T-helper 9 cell (primary cell): Measurements from ENCODE around the gene IGFBP1.
"Not testable (repeated sequence)": the region's sequence is repeated elsewhere in the genome, so short reads cannot be mapped to it uniquely, and the experiment has no call there.

Experiments used
- DNase-seq: peaks from one replicate; pipeline ENCODE4 v3.0.0-alpha.2; 2020
- total RNA-seq, 2 donors: gene quantifications; one replicate each; lab custom pipeline; 2026; lab: John Stamatoyannopoulos, UW

The IGFBP1 gene
- 0 reads per million in 2 donors for total RNA-seq

DNA sequence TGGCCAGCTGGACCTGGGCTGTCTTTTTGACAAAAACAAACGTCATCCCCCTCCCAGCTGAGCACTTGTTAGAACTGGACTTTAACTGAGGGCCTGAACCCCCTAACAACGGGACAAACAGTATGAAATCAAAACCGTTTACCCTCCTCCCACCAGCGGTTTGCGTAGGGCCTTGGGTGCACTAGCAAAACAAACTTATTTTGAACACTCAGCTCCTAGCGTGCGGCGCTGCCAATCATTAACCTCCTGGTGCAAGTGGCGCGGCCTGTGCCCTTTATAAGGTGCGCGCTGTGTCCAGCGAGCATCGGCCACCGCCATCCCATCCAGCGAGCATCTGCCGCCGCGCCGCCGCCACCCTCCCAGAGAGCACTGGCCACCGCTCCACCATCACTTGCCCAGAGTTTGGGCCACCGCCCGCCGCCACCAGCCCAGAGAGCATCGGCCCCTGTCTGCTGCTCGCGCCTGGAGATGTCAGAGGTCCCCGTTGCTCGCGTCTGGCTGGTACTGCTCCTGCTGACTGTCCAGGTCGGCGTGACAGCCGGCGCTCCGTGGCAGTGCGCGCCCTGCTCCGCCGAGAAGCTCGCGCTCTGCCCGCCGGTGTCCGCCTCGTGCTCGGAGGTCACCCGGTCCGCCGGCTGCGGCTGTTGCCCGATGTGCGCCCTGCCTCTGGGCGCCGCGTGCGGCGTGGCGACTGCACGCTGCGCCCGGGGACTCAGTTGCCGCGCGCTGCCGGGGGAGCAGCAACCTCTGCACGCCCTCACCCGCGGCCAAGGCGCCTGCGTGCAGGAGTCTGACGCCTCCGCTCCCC lies at the start of gene IGFBP1:
TSS of gene IGFBP1 (plus strand) at position 304 of the 808 bp plus-strand sequence. CDS start at position 469, 165 bp downstream.
- no peak for DNase-seq

DNA sequence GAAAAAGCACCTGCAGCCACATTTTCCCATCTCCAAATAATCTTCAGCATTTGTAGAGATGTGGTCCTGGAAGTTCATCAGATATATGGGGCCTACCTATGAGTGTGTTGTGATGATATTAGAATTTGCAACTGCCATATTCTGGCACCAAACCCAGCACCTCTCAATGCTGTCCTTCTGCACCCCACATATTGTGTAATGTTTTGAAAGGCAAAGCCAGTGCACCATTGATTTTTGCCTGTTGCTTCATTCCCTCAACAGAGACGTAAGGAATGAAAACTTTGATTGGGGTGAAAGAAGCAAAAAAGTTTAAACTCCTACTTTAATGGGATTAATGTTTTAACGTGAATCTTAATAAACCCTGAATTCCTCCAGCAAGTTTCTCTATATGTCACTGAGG lies 49.4 kb upstream of the IGFBP1 start:
- not testable (repeated sequence) for DNase-seq

DNA sequence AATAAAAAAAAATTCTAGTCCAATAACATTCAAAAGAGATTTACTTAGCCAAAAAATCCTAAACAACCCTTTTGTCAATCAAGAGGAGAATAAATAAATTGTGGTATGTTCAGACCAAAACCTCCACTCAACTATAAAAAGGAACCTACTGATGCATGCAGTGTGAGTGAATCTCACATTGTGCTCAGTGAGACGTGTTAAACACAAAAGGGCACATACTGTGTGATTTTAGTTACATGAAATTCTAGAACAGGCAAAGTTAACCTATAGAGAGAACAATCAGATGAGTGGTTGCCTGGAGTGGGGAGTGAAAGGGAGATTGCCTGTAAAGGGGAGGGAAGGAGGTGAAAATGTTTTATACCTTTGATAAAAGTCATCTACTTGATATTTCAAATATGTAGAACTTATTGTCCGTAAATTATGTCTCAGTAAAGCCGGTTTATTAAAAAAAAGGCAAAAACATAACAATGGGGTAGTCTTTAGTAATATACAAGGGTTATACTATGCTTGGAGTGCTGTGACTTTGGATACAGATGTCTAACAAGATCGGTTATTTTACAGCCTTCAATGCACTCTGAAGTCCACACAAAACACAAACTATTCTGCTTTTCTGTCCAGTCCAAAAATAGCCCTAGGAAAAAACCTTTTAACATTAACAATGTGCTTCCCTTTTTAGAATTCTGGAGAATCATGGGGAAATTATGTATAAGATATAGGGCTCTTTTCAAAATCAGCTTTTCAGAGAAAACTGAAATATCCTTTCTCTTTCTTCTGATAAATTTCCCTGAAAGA lies 46.2 kb upstream of the IGFBP1 start:
- not testable (repeated sequence) for DNase-seq

DNA sequence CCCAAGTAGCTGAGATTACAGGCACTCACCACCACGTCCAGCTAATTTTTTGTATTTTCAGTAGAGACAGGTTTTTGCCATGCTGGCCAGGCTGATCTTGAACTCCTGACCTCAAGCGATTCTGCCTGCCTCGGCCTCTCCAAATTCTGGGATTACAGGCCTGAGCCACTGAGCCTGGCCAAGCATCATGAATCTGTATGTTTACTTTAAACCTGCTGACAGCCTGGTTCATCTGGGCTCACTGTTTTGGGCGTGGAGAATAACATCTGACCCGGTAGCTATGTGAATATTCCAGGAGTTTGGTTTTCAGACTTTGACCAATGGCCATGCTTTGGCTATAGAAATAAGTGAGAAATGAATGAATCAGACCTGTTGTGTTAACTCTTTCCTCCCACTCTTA lies 41.8 kb upstream of the IGFBP1 start:
- not testable (repeated sequence) for DNase-seq

DNA sequence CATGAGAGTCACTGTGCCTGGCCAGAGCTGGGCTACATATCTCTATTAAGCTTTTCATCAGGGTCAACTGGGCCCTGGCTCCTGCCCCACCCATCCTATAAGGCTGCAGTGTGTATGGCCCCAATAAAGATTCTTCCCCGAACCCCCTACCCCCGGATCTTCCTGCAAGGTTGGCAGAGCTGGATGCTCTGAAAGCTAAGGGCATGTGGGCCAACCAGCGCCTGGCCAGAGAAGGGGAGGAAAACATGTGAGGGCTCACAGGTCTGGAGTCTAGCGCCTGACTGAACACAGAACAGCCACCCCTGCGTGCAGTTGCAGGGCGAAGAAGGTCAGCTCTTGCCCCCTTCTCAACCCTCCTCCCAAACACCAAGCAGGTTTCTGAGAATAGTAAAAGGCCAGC lies 39.6 kb upstream of the IGFBP1 start:
- not testable (repeated sequence) for DNase-seq

DNA sequence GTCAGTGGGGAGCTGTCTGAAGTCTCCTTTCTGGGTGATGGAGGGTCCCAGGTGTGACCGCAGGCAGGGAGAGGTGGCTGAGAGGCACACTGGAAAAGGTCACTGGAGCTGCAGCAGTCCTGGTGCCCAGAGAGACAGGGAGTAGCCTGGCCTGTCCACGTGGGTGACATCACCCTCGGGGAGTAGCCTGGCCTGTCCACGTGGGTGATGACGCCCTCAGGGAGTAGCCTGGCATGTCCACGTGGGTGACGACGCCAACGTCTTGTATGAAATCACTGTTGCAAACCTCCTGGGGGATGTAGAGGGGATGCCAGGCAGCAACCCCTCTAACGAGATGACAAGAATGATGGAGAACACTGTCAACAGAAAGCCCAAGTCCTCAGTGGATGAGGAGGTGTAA lies 35.3 kb upstream of the IGFBP1 start:
- not testable (repeated sequence) for DNase-seq

DNA sequence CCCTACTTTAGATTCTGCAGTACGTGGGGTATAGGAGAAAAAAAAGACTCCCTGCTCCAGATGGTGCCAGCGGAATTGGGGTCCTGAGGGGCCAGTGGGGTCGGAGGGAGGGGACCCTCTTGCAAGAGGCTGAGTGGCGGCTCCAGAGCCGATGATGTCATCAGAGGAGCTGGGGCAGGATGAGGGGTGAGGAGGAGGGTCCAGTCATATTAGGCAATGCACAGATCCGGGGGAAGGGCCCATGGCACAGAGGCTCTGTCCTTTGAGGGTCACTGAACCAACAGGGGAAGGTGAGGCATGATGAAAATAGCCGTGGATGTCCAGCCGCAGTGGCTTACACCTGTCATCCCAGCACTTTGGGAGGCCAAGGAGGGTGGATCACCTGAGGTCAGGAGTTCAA lies 34.8 kb upstream of the IGFBP1 start:
- DNase-seq, result not testable (repeated sequence)

DNA sequence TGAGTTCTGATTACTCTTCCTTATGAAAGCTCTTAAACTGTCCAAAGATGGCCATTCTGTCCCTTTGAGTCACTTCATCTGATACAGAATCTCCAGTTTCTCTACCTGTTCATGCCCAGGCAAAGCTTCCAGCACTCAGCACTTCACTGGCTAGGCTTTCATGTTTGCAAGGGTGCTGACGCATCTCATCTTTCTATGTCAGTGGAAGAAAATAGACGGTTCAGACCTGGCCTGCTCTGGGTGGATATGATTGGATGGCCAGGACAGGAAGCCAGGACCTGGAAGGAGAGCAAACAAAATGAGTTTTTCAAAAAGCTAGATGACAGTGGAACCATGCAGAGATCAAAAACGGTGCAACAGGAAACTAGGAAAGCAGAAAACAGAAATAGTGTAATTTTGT lies 32.6 kb upstream of the IGFBP1 start:
- DNase-seq, result not testable (repeated sequence)

DNA sequence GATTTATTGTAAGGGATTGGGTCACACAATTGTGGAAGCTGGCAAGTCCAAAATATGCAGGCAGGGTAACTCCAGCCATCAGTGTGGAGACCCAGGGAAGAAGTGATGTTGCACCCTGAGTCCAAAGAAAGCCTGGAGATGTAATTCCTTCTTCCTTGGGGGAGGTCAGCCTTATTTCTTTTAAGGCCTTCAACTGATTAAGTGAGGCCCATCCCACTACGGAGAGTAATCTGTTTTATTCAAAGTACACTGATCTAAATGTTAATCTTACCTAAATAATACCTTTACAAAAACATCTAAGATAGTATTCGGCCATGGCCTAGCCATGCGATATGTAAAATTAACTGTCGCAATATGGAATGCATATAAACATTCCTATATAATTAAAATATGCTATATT lies 31.4 kb upstream of the IGFBP1 start:
- not testable (repeated sequence) for DNase-seq

DNA sequence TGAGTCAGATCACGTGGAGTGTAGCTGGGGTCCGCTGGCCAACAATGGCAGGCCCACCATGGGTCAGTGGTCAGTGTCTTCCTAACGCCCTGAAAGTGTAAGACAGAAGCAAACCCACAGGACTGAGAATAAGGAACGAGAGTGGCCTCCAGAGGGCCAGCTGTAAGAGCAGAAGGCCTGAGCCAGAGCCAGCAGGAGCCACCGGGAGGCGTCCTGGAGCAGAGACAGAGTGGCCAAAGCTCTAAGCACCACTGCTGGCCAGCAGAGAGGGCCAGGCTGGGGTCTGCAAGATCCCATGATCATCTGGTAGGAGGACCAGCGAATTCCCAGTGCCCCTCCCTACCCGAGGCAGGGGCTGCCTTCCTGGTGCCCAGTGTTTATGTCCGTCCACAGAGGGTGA lies 24.6 kb upstream of the IGFBP1 start:
- DNase-seq, result no peak

DNA sequence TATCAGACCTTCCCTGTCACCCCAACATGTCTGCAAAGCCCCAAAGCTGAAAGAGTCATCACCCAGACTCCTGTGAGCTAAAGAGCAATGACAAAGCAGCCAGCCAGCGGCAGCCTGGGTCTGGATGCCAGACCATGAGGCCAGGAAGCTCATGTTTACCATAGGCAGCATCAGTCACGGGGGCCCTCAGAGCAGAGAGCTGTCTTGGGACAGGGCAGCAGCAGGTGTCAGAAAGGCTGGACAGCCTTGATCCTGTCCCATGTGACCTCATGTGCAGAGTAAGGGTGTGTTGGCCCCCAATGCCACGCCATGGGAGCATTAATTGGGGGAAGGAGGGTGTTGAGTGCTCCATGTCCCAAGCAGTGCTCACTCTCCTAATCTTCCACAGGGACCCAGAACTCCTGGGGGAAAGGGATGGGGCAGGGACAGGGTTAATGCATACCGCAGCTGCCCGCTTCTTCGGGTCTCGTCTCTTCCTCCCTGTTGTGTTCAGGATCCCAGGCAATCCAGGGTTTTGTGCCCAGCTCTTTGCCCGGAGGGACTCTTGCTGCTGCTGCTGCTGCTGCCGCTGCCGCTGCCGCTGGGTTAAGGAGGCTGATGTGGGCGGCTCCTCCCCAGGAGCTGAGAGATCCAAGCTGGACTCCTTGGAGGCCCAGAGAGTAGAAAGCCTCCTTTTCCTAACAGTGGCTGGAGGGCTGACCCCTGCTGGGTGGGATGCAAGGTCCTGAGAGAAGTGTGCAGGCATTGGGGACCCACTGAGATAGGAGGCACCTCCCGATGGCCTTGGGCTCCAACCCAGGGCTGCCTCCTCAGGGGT lies 22.5 kb upstream of the IGFBP1 start:
- DNase-seq, result no peak

DNA sequence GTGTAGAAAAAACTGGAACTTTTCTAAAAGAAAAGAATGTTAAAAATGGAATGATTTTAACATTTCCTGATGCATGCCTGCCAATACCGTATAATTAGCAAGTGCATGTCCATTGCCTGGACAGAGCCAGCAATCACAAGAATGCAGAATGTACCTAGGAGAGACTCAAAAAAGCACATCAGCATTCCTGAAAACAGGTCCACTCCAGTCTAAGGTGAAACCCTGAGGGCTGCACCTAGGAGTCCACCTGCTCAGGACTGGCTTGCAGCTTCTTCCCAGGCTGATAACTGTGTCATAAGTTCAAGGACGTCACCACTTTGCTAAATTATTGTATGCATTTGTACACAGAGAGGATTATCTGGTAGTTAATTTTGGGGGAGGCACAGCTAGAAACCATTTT lies 20.8 kb upstream of the IGFBP1 start:
- DNase-seq, result no peak

DNA sequence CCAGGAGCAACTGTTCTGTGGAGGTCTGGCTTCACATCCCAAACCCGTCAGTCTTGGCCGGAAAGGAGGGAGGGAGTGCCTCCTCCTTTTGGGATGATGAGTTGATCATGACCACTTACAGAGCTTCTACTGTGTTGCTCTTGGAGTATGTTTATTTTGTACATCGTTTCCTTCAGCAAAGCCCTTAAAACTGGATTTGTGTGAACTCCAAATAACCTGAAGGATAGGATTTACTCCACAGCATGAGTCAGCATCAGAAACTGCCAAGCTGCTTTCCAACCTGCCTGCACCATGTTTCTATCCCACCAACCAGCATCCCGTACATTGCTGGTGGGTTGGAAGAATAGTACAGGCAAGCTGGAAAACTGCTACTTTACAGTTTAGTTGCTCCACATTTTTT lies 18.9 kb upstream of the IGFBP1 start:
- no peak for DNase-seq

DNA sequence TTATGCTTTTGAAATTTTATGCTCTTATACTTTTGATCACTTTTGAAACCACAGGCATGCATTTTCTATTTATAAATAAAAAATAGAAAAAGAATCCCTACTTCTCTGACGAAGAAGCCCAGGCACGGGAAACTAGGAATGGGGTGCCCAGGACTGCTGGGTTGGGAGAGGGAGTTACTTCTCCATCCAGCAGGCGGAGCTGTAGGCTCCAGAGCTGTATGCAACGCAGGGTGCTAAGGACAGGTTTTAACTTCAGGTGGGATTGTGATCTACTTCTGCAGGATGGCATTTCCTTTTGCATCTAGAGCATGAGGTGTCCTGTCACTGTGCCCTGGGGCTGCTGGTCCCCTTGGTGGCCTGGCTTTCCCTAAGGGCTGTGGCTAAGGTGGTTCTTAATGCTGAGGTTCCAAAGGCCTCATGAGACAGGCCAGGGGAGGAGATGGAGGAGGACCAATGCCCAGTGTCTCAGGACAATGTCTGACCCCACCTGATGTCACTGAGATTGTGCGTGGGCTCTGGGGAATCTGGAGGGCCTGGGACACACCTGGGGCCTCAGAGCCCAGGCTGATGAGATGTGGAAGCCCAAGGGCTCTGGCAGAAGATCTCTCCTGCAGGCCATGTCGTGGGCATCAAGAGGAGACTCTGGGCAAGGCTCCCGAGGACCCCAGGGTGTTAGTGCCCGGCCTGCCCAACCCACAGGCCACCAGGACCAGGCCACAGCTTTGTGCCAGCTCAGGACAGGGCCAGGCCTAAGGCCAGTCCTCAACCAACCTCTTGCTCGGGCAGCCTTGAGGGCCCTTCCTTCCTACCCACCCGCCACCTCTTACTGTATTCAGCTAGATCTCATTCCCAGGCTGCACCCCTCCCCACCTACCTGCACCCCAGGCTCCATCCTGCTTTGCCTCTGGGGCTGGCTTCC lies 15.9 kb upstream of the IGFBP1 start:
- no peak for DNase-seq

DNA sequence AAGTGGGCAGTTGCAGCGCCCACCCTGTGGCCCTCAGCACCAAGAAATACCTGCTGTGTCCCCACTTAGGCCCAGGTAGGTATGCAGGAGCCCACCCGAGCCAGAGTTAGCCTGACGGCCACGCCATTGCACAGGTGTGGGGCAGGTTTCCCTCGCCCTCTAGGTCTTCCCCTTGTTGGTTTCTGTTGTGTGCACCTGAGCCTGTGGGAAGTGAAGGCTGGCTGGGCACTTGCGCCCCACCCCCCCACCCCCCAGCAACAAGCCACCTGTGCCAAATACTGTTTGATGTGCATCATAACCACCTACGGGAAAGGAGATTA lies 15.3 kb upstream of the IGFBP1 start, which contains the start of gene CCDC201:
TSS of gene CCDC201 (minus strand) at position 48 of the 320 bp plus-strand sequence. CDS start 75 bp downstream, outside the sequence.
- no peak for DNase-seq

DNA sequence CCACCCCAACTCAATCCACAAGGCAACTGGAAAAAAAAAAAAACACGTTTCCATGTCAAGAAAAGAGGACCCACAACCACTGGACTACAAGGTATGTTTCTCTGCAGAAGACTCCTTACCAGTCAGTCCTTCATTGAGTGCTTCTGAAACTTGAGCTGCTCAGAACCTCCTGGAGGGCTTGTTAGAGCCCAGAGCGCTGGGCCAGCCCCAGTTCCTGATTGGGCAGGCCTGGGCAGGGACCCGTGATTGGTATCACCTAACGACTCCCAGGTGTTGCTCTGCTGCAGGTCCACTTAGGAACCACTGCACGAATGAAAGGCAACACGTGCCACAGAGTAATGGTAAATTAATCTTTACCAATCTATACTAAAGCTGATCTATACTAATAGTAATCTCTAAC lies 14.9 kb upstream of the IGFBP1 start:
- no peak for DNase-seq

DNA sequence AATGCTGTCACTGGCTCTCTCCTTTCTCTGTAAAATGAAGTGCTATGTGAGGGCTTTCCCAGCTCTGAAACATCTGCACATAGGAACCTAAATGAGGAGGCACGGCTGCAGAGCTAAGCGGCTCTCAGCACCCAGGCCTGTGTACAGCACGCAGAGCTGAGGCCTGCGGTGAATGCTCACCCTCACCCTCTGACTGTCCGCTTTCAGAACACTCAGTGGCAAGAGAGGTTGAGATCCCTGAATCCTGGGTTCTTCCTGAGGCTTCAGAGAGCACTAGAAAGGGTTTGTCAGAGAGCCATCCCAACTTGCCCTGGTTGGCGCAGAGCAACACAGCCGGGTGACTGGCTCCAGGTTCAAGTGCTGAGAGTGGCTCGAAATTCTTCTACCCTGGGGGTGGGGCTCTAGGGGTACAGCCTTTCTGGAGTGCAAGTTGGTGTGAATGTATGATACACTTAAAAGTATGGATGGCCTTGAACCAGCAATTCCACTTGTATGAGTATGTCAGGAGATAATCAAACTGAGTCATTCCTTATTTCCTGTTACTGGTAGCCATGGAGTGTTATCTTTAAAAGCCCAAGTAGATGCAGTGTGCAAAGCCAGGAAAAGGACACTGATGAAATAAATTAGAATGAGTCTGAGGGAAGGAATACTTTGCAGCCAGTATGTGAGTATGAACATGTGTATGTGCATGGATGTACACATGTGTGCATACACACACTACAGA lies 13.7 kb upstream of the IGFBP1 start:
- DNase-seq, result no peak

DNA sequence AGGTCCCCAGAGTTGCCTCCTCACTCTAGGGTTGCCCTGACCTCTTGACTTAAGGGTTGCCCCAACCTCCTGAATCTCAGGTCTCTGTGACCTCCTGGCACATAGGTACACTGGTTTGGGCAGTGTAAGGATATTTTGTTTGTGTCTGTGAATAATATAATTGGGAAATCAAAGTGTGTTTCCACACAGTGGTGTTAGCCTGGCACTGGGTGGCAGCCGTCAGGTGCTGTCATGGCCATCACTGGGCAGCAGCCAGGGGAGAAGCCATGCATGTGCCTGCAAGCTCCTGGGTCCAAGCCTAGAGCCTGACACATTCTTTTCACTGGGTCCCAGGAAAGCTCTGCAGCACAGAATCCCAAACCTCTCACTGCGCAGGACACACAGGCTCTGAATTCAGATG lies 11.8 kb upstream of the IGFBP1 start:
- no peak for DNase-seq

DNA sequence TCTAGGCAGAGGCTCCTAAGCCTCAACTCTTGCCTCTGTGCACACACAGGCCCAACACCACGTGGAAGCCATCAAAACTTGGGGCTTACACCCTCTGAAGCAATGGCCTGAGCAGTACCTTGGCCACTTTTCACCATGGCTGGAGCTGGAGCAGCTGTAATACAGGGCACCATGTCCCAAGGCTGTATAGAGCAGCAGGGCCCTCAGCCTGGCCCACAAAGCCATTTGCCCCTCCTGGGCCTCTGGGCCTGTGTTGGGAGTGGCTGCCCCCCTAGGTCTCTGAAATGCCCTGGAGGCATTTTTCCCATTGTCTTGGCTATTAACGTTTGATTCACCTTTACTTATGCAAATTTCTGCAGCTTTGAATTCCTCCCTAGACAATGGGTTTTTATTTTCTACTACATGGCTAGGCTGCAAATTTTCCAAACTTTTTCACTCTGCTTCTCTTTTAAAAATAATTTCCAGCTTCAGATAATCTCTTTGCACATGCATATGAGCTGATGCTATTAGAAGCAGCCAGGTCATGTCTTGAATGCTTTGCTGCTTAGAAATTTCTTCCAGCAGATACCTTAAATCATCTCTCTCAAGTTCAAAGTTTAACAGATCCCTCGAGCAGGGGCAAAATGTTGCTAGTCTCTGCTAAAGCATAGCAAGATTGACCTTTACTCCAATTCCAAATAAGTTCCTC lies 9.7 kb upstream of the IGFBP1 start:
- no peak for DNase-seq

DNA sequence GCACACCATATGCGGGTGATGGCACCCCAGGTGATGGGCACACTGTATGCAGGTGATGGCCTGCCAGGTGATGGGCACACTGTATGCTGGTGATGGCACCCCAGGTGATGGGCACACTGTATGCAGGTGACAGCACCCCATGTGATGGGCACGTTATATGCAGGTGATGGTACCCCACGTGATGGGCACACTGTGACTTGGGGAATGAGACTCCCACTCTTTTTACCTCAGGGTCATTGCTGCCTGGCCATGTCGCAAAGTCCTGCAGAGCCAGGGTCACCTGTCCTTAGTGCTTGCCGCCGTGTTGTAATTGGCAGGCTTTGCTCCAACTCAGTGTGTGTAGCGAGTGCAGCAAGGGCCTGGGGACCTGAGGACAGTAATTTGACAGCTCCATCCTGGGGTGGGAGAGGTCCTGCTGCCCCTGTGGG lies 7.8 kb upstream of the IGFBP1 start:
- no peak for DNase-seq
